HG03469 (cell line): ENCODE results near the gene PHACTR1.

Experiments
- ATAC-seq: cut with Tn5 transposase; IDR thresholded peaks from one replicate; pipeline ENCODE4 v1.9.1; 2021; ENCODE audit warnings: mild to moderate bottlenecking, moderate library complexity, moderate number of reproducible peaks; ENCODE audit not compliant: unreplicated experiment

Gene PHACTR1

GRCh38 chr6:13091192-13091591 is 374.6 kb downstream of the PHACTR1 start:
- ATAC-seq = no peak

DNA sequence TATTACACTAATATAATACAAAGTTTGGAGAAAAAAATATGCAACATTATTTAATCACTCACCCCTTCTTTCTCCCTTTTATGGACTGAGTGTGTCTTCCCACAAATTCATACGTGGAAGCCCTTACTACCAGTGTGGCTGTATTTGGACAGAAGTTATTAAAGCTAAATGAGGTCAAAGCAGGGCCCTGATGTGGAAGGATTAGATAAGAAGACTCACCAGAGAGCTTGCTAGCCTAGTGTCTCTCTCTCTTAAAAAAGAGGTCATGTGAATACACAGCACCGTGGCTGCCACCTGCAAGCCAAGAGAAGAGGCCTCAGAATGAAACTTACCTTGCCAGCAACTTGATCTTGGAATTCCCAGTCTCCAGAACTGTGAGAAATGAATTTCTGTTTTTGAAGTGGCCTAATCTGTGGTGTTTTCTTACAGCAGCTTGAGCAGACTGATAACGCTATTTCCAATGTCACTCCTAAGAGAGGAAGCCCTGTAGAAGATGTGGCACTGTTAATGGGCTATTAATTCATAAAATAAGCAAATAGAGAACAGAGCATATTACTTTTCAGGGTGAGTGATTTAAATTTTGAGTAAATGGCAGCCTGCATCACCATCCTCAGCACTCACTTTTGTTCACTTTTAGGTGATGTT is 378.3 kb downstream of the PHACTR1 start:
- ATAC-seq = no peak

- ATAC-seq = no peak
Measured at GRCh38 chr6:13096084-13096483, 379.5 kb downstream of the PHACTR1 start.

DNA sequence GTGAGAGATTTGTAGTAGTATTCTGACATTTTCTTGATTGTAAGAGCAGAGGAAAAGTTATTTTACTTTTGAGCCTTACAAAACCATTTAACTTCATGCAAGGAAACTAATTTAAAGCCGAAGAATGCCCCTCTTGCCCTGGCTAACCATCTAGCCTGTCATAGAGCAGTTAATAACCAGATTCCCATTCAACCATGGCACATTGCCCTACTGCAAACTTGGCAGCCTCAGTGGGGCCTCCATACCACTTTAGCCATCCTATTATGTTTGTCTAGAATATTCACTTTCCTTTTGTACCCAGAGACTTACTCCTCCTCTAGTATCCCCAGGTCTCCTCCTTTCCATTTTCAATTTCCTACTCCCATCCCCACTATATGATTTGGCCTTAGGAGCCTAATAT is 380.9 kb downstream of the PHACTR1 start:
- ATAC-seq = no peak

DNA sequence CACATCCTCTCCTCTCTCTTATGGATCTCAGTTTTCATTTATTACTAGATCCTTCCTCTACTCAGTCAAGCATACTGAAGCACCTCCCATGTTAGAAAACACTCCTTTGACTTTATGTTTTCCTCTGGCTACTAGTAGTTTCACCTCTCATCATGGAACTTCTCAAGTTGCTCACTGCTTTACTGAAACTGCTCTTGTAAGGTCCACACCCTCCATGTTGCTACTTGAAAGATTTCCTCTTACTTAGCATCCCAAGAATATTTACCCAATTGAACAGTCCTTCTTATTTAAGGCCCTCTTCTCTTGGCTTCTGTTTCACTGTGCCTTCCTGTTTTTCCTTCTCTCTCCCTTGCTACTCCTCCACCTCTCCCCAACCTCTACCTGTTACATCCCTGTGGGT is 381.4 kb downstream of the PHACTR1 start:
- ATAC-seq = no peak

GRCh38 chr6:13098793-13099570 is 382.4 kb downstream of the PHACTR1 start:
- ATAC-seq = no peak

GRCh38 chr6:13099771-13100170 is 383.2 kb downstream of the PHACTR1 start:
- no peak for ATAC-seq

DNA sequence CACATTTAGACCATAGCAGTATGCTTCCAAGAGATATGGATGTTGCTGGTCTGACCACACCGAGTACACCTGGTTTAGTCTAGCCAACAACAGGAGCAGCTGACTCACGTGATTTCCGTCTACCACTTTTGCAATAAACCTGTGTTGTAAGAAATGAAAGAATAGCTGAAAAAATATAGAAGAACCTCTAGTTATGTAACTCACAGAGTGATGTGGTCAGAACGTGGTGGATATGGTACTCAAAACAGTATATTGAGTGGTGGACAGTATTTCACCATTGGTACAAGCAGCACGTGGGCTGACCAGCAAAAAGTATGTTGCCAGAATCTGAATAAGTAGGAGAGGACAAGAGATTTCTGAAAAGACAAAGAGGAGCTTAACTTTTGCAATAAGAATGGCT is 384.8 kb downstream of the PHACTR1 start:
- ATAC-seq = no peak

DNA sequence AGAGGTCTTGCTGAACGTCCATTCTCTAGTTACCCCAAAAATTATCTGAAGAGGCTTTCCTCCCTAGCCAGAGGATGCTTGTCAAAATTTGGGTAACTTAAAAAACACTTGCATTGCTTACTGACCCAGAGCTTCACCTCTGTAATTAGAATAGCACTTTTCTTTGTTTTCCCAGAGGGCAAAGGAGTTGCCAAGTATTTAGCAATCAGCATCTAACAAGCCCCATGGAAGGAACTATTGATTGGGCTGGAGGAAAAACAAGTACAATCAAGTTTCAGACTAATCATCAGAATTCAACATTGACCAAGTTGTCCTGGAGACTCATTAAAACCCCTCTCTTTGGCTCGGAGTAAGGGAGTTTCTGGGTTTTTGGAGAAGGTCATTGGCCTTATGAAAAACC is 385.4 kb downstream of the PHACTR1 start:
- ATAC-seq = no peak

DNA sequence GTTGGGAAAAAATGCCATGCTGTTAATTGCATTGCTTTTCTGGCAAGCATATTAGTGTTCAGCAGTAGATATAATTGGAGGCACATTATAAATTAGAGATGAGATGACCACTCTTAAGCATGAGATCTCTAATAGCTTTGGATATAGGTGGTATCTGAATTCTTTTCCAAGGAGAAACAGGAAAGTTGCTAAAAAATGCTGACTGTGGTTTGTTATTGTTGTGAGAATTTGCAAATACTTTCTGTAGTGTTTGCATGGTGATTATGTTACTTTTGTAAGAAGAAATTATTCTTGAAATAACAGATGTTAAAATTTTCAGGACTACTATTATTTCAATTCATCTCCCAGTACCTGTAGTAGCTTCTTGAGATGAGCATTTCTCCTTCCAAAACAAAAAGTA is 386.6 kb downstream of the PHACTR1 start:
- no peak for ATAC-seq

GRCh38 chr6:13105139-13105538 is 388.6 kb downstream of the PHACTR1 start:
- ATAC-seq = no peak

DNA sequence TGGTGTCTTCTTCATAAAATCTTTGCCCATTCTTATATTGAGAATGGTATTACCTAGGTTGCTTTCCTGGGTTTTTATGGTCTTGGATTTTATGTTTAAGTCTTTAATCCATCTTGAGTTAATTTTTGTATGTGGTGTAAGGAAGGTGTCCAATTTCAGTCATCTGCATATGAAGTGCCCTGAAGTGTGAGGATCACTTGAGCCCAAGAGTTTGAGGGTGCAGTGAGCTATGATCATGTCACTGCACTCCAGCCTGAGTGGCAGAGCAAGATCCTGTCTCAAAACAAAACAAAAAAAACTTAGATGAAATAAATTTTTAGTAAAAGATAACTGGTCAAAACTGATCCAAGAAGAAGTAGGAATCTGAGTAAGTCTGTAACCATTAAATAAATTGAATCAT is 396.4 kb downstream of the PHACTR1 start:
- no peak for ATAC-seq

DNA sequence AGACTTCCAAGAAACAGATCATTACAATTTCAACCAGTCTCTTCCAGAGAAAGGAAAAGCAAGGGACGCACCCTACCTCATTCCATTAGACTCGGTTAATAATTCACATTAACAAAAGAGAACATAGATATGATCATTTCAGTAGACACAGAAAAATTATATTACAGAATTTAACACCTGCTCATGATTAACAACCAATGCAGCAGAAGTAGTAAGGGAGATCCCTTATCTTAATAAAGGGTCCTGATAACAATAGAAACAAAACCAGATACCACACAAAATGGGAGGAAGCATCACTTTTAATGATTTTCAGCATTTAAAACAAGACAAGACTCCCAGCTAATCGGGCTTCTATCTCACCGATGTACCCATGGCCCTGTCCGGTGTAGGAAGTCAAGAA is 396.8 kb downstream of the PHACTR1 start:
- no peak for ATAC-seq

GRCh38 chr6:13113981-13114593 is 397.5 kb downstream of the PHACTR1 start:
- ATAC-seq = no peak

DNA sequence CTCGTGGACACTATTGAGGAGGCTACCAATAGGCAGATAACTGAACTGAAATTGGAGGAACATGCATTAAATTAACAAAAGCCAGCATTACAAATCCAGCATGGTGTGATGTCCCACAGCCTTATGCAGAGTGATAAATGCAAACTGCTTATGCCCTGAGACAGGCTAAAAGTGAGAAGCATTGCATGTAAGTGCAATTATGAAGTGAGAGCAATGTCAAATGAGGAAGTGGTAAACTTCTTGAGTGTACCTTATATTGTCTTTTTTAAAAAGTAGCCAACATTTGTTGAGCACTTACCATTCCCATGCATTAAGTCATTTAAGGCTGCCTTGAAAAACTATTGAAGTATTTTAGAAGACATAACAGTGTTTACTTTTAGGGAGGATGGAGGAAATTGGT is 399.6 kb downstream of the PHACTR1 start:
- ATAC-seq = no peak

DNA sequence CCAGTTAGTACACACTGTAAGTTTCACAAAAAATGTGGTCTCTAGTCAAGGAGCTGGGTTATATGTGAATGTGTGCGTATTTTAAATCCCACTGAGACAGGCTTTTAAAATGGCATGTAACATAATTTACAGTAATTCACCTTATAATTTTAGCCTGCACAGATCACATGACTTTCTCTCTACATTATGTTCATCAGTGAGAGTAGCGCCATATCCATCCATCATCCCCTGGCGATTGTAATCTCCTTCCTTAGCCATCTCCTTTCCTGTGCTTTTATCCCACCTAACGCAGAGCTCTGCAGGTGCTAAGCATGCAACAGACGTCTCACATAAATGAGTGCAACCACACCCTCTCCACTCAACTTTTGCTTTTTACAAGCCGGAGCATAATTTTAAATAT is 401.0 kb downstream of the PHACTR1 start:
- ATAC-seq = no peak

DNA sequence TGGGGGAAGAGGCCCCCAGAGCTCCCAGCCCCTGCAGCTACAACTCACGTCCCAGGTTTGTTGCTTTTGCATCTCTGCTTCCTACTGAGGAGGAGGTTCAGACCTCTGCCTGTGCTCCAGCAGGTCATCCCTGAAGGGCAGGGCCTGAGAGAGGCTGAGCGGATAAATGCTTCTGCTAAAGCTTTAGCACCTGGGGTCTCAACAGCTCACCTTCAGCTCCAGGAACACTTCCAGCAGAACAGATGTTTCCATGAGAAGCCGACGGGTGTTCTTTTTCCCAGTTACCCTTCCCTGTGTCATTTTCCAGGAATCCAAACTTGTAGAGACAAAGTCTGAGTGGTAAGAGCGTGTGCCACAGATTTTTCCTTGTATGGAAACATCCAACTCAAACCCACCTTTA is 403.0 kb downstream of the PHACTR1 start:
- ATAC-seq = no peak

DNA sequence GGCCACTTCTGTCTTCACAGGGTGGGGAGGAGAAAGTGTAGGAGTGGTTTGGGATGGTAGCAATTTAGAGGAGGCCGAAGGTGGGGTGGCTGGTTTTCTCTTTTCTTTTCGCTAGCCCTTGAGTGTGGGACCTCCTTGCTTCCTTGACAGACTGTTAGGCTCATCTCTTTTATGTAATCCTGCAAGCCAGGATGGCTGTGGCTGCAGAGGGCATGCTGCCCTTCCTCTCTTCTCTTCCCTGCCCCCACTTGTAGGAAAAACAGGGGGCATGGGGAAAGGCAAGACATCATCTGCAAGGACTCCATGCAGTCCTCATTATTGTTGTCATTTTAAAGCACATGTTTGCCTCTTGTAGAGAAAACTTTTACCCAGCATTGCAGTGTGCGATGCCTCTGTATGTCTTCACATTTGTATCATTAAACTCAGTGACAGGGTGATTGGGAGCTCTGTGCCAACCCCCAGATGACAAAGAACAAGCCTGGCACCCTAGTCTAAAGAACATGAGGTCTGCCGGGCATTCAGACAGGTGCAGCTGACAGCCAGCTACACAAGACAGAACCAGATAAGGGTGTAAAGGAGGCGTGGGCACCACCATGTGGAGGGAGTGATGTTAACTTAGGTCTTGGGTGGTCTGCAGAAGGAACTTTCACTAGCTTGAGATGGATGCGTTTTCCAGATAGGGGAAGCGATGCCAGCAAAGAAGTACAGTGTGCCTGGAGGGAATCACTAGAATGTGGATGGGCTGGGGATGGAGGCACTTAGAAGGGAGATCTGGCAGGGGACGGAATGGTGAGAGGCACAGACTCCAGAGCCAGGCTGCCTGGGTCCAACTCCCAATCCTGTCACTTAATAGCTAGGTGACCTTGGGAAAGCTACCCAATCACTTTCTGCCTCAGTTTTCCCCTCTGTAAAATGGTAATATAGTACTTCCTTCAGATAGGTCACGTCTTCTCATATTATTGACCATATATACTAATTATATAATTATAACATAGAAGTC is 404.2 kb downstream of the PHACTR1 start:
- ATAC-seq = no peak

DNA sequence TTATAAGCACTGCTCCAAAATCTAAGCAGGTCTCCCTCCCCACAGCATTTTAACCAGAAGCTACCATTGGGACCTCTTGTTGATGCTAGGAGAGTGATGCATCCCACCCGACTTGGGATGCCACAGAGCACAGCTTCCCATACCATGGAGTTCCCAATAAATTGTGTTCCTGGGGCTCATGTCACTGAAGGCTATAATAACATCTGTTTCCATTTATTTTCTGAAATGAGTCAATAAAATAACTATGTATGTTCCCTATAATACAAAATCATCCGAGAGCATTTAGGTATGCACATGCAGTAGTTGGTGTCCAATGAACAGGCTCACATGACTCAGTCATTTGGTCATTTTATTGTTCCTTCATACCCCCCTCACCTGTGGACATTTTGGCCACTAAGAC is 407.6 kb downstream of the PHACTR1 start:
- no peak for ATAC-seq

- no peak for ATAC-seq
Measured at GRCh38 chr6:13125841-13126240, 409.3 kb downstream of the PHACTR1 start.
